Esophagus muscularis mucosa (tissue), 3 donors: ENCODE data around the gene GGACT.
A peak's percentile ranks its signal among the peaks of the same experiment; 100 is the strongest.

Experiments
- POLR2A ChIP-seq: fragments of 450-650 bp; IDR thresholded peaks from one replicate; pipeline ENCODE4 v1.6.1; 2017; ENCODE audit warnings: antibody characterized with exemption, moderate library complexity, mild to moderate bottlenecking, low read depth
- POLR2AphosphoS5 ChIP-seq, 2 donors: sonication (generic); formaldehyde crosslinking; IDR thresholded peaks; one replicate each; pipeline ENCODE4 v1.6.1; 2017; ENCODE audit warnings: antibody characterized with exemption in 2 of 2
- TF ChIP-seq, protein P1 (sequence below), 3 experiments: fragments of 200-600 bp in 2 of 3; fragments of 450-650 bp in 1 of 3; sonication (generic) in 2 of 3; IDR thresholded peaks; one replicate each; pipeline ENCODE4 v1.5.1; 2017 to 2019; ENCODE audit warnings: antibody characterized with exemption in 3 of 3, mild to moderate bottlenecking in 2 of 3, moderate library complexity in 1 of 3

DNA sequence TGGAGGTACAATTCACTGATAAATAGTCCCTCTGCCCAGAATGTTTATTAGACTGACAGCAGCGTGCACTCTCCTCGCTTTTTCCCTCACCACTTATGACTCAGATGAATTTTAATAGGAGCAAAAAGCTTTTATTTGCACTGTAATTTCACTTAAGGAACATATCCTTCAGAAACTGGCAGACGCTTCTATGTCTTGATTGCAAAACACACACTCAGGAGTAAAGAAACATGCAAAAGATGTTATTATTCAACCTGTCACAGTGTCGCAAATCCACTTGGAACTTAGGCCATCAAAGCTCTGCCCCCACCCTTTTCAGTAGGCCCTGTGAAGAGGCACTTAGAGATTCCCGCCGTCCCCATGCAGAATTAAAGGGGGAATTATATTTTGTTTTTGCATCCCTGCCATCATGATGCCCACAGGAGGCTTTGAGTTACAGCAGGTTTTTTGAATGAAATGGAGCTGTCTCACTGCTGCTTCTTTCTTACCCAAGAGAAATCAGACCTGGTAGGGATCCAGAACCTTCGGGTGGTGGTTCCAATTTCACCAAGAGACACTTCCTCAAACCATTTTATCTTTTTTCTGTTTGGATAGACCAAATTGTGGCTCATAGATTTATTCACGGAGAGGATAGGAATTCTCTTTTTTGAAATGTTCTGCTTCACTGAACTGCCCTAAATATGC lies 74.5 kb downstream of the GGACT start:
- no peak for TF ChIP-seq POLR2A
- TF ChIP-seq POLR2AphosphoS5 (IDR thresholded peaks at IDR 0.05): peak in 1 of 2 donors; percentile 45
- TF ChIP-seq, protein P1, sequence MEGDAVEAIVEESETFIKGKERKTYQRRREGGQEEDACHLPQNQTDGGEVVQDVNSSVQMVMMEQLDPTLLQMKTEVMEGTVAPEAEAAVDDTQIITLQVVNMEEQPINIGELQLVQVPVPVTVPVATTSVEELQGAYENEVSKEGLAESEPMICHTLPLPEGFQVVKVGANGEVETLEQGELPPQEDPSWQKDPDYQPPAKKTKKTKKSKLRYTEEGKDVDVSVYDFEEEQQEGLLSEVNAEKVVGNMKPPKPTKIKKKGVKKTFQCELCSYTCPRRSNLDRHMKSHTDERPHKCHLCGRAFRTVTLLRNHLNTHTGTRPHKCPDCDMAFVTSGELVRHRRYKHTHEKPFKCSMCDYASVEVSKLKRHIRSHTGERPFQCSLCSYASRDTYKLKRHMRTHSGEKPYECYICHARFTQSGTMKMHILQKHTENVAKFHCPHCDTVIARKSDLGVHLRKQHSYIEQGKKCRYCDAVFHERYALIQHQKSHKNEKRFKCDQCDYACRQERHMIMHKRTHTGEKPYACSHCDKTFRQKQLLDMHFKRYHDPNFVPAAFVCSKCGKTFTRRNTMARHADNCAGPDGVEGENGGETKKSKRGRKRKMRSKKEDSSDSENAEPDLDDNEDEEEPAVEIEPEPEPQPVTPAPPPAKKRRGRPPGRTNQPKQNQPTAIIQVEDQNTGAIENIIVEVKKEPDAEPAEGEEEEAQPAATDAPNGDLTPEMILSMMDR (IDR thresholded peaks at IDR 0.05): no peak
